Tibial nerve (tissue), 3 donors: ENCODE data around the gene MRPL40.

Experiments
- CTCF ChIP-seq, 5 experiments: fragments of 200-600 bp in 3 of 5; fragments of 450-650 bp in 2 of 5; sonication (generic) in 3 of 5; IDR thresholded peaks; one replicate each; pipeline ENCODE4 v1.5.1; 2016 to 2019; ENCODE audit warnings: antibody characterized with exemption in 5 of 5, mild to moderate bottlenecking in 3 of 5, moderate library complexity in 2 of 5
- POLR2A ChIP-seq, 2 donors: fragments of 450-650 bp; IDR thresholded peaks; one replicate each; pipeline ENCODE4 v1.6.1; 2017; ENCODE audit warnings: antibody characterized with exemption in 2 of 2, mild to moderate bottlenecking in 2 of 2, moderate library complexity in 2 of 2

DNA sequence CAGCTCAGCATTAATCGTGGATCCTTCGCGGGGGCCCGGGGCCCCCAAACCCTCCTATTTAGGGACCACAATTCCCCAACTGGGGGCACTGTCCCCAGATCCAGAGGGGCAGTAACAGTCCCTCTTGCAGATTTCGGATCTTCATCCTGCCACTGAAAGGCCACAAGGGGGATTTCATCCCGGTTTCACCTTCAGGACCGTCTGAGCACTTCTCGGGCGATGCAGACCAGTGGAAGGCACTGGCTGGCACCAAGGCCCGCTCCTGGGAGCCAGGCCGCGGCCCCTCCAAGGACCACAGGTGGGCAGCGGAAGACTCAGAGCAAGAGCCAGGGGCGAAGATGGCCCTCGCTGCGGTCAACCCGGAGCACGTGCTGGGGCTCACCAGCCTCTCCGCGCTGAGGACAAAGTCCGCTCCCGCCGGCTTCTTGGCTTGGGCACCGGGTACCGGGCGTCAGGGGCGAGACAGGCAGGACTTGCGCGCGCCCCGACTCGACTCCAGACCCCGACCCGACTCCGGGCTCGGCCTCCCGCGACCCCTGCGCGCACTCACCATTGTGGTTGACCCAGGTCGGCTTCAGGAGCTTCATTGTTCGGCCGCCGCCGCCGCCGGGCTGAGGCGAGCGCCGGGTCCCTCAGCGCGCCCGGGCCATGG is 1.3 kb upstream of the MRPL40 start:
- no peak for TF ChIP-seq POLR2A (IDR thresholded peaks at IDR 0.05)
- TF ChIP-seq CTCF (IDR thresholded peaks at IDR 0.05), result no peak
